Measurements from ENCODE around the gene GLRA1. TPM values are rescaled to one million over a fixed set of nuclear protein-coding genes. Genes with fewer than 3 reads are reported as not detected.

GLRA1 gene
- total RNA-seq, 1 experiment from 2014 or later, result not detected

Other genes starting within 250 kb of the GLRA1 start
- 17.4 and 32.6 TPM in 2 replicates for gene SPARC, start 237.9 kb downstream of the GLRA1 start, total RNA-seq (2022)
- 155 and 168 TPM in 2 replicates for gene ATOX1, start 166.2 kb downstream of the GLRA1 start, total RNA-seq (2022)
- 279 and 282 TPM in 2 replicates for gene G3BP1, start 152.9 kb downstream of the GLRA1 start, total RNA-seq (2022)